ENCODE results near the gene LRRC75B. TPM values are rescaled to one million over a fixed set of nuclear protein-coding genes. Genes with fewer than 3 reads are reported as not detected.

Gene LRRC75B
- total and polyA plus RNA-seq, 2 of the 8 experiments (the other 6 are each of a cell fraction or from before 2014, with no cell fraction given): 12.2 to 26.6 TPM

DNA sequence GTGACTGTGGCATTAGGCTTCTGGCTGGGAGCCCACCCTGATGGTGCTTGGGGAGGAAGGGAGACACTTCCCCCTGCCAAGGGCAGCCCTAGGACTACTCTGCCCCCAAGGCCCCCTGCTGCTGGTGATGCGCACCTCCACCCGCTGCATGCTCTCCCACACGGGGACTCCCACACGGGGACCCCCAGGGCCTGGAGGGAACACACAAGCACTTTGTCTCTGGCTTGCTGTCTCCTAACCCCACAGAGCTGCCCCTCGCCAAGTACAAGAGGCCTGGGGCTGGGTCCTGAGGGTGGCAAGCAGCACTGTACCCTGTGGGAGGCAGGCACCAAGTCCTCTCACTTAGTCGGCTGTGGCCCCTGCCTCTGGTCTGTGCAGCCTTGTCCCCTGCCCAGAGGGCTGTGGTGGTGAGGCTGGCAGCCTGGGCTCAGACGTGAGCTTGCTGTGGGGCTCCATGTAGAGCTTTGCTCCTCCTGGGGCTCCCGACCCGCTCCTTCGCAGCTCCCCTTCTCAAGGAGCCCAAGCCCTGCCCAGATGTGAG is 7.9 kb downstream of the LRRC75B start:
- CTCF ChIA-PET (ENCODE audit: partially characterized antibody): interaction anchor here (1.0 to 1.1 kb wide), 3 partner anchors 11 to 83 kb away, joined by 3 read pairs; no protein-coding TSS in a partner anchor
- H4K8ac ChIP-seq (ENCODE audit: extremely low read depth, insufficient read depth, low read length): no peak overlapping the region
- no peak for TF ChIP-seq KDM5A (IDR thresholded peaks at IDR 0.05; ENCODE audit: low read length)
- H4K91ac ChIP-seq (replicated peaks; ENCODE audit: insufficient read length, low read length): no peak overlapping the region
- H3K9ac ChIP-seq (replicated peaks in 1 of 4; ENCODE audit: extremely low read depth in 1 of 4, low read depth in 3 of 4, low read length in 3 of 4): no peak overlapping the region
- H2AK5ac ChIP-seq (ENCODE audit: low read depth, low read length): no peak overlapping the region
- 90% methylated on average over 10 of the region's 10 CpGs; no CpG with 5 or more reads in 1 of the 2 experiments for WGBS, 2 experiments (ENCODE audit: extremely low coverage in 1 of 2, insufficient coverage in 1 of 2, insufficient read length in 1 of 2, insufficient replicate concordance in 2 of 2, low coverage in 1 of 2, low lambda C conversion rate in 2 of 2, missing lambda C conversion rate in 1 of 2)
- peaks cover 0 to 2% of the 10 kb centered on the region in 2 experiments for H4K20me1 ChIP-seq (replicated peaks in 1 of 2; ENCODE audit: control insufficient read depth in 1 of 2, insufficient read depth in 2 of 2, low read length in 2 of 2)
- H2AFZ ChIP-seq (ENCODE audit: low read length): no peak overlapping the region
- no peaks in the 10 kb centered on the region for H3K79me2 ChIP-seq (ENCODE audit: control insufficient read depth in 1 of 2, insufficient read depth in 2 of 2, low read length in 2 of 2)
- no peak overlapping the region for H3K14ac ChIP-seq (ENCODE audit: insufficient read length)
- H3K4me3 ChIP-seq (ENCODE audit: extremely low read depth in 1 of 4, insufficient read depth in 2 of 4, low read depth in 3 of 4, low read length in 4 of 4): no peak overlapping the region
- H2BK120ac ChIP-seq (replicated peaks; ENCODE audit: low read depth, low read length): no peak overlapping the region
- DNase-seq (ENCODE audit: low read depth in 1 of 2, low spot score in 2 of 2) (peak in 1 of 2 experiments; percentile 46), FAIRE-seq (no peak)
- H3K4ac ChIP-seq (replicated peaks; ENCODE audit: insufficient read length, low read depth, low read length): no peak overlapping the region
- peaks cover 0 to 5% (median under 1%) of the 10 kb centered on the region in 4 experiments; a peak in 3 of 8 replicates for H3K36me3 ChIP-seq (ENCODE audit: control insufficient read depth in 2 of 4, insufficient read depth in 4 of 4, low read length in 3 of 4)
- no peak overlapping the region for H3K23ac ChIP-seq (ENCODE audit: insufficient read length)
- no peaks in the 10 kb centered on the region for H3K23me2 ChIP-seq (ENCODE audit: low read depth, low read length)
- no peak overlapping the region for H3K56ac ChIP-seq (replicated peaks; ENCODE audit: insufficient read length, low read depth, low read length)
- POLR2A ChIA-PET (ENCODE audit: partially characterized antibody): interaction anchor here (0.8 to 4.4 kb wide), 8 partner anchors 7 to 39 kb away, joined by 3 to 38 read pairs (median 6); partner anchors contain the start of genes GUCD1, LRRC75B and SNRPD3
- H2BK20ac ChIP-seq (ENCODE audit: low read length): no peak overlapping the region
- H2BK5ac ChIP-seq (ENCODE audit: low read depth, low read length): peak overlapping the region; percentile 16; the same call in 1 of the 2 replicates
- no peak overlapping the region for H2BK15ac ChIP-seq (ENCODE audit: low read length)
- no peaks in the 10 kb centered on the region for H3K9me3 ChIP-seq (ENCODE audit: insufficient read depth in 2 of 2, low read depth in 1 of 2, low read length in 1 of 2)
- no peaks in the 10 kb centered on the region for H3K4me1 ChIP-seq (replicated peaks in 1 of 4; ENCODE audit: control insufficient read depth in 3 of 4, insufficient read depth in 4 of 4, low read length in 3 of 4)
- H3K4me2 ChIP-seq (ENCODE audit: insufficient read depth in 1 of 2, low read depth in 2 of 2, low read length in 2 of 2): no peak overlapping the region
- H4K5ac ChIP-seq (ENCODE audit: insufficient read length, low read depth, low read length): no peak overlapping the region
- H3K27ac ChIP-seq (ENCODE audit: low read depth, low read length): no peak overlapping the region
- no peak overlapping the region for H2BK12ac ChIP-seq (ENCODE audit: low read depth, low read length)
- no peaks in the 10 kb centered on the region for H3K27me3 ChIP-seq (replicated peaks in 1 of 4; ENCODE audit: control insufficient read depth in 3 of 4, extremely low read depth in 1 of 4, insufficient read depth in 3 of 4, low read length in 3 of 4)
- no peak overlapping the region for H3K18ac ChIP-seq (ENCODE audit: extremely low read depth, low read length)
- no peaks in the 10 kb centered on the region for H3K79me1 ChIP-seq (ENCODE audit: low read depth, low read length)
